HepG2 (cell line): ENCODE results near the gene LUC7L. TPM values are rescaled to one million over a fixed set of nuclear protein-coding genes. Genes with fewer than 3 reads are reported as not detected.

ENCODE experiments used
- ATAC-seq: fragments of 200-7000 bp; cut with Tn5 transposase; 3 replicates; pipeline ENCODE4 v1.9.1; 2020; ENCODE audit warnings: mild to moderate bottlenecking, moderate library complexity
- BruUV-seq: library from RNA; stranded (reverse); fragments of 400-500 nt; replicated peaks from 2 replicates; lab custom pipeline; 2021; lab: Mats Ljungman, UMichigan
- CTCF ChIA-PET: fragments of 300-600 bp; formaldehyde crosslinking; extraction: SDS; loops from one replicate; lab custom pipeline; 2021; ENCODE audit warnings: low total read pairs, inconsistent platforms, low intra/inter-chr PET ratio; lab: Yijun Ruan, JAX
- POLR2A ChIA-PET: fragments of 350-600 bp; sonication (Branson Sonifier 250); formaldehyde crosslinking; loops from one replicate; lab custom pipeline; 2020; ENCODE audit warnings: antibody characterized with exemption, inconsistent platforms; lab: Yijun Ruan, JAX
- DNase-seq: peaks from one replicate; pipeline ENCODE4 v3.0.0-alpha.2; 2015; ENCODE audit warnings: low spot score
- FAIRE-seq: peaks from 3 replicates; lab custom pipeline; 2011; peaks lifted over from hg19 to GRCh38; lab: Jason Lieb, UNC
- H2AFZ ChIP-seq: one replicate; pipeline ENCODE4 v1.6.1; 2011; ENCODE audit warnings: low read length, inconsistent platforms
- H3K27ac ChIP-seq: fragments of 300-600 bp; 3 replicates; pipeline ENCODE4 v1.8.0; 2011; ENCODE audit warnings: mixed run types, mild to moderate bottlenecking, mixed read lengths, low read length, inconsistent platforms; ENCODE audit not compliant: insufficient read depth; ENCODE audit errors: extremely low read length
- H3K27me3 ChIP-seq, 2 experiments: fragments of 200-600 bp in 1 of 2; 2 replicates in 1 of 2; 3 replicates in 1 of 2; pipeline versions ENCODE4 v1.6.0 to v1.8.0; 2011; ENCODE audit warnings: low read length in 2 of 2, mild to moderate bottlenecking in 2 of 2, moderate library complexity in 2 of 2, inconsistent platforms in 1 of 2; ENCODE audit not compliant: insufficient read depth in 2 of 2, control insufficient read depth in 1 of 2
- H3K36me3 ChIP-seq, 2 experiments: fragments of 200-600 bp in 1 of 2; replicated peaks in 1 of 2; 2 replicates in 1 of 2; 3 replicates in 1 of 2; pipeline versions ENCODE4 v1.5.1 to v1.8.0; 2011; ENCODE audit warnings: low read length in 2 of 2, inconsistent platforms in 1 of 2; ENCODE audit not compliant: insufficient read depth in 2 of 2, control insufficient read depth in 1 of 2
- H3K4me1 ChIP-seq: 2 replicates; pipeline ENCODE4 v1.5.1; 2012; ENCODE audit warnings: low read length, inconsistent platforms; ENCODE audit not compliant: insufficient read depth
- H3K4me2 ChIP-seq: 2 replicates; pipeline ENCODE4 v1.6.0; 2011; ENCODE audit warnings: low read depth, low read length, inconsistent platforms
- H3K4me3 ChIP-seq, 3 experiments: fragments of 200-600 bp in 1 of 3; sonication (generic), shearing (Covaris generic) in 1 of 3; replicated peaks in 1 of 3; 2 replicates each; pipeline ENCODE4 v1.5.1; 2011 to 2016; ENCODE audit warnings: low read length in 3 of 3, inconsistent platforms in 2 of 3, low read depth in 2 of 3, mild to moderate bottlenecking in 2 of 3, control low read depth in 1 of 3, mixed read lengths in 1 of 3; ENCODE audit not compliant: insufficient read depth in 1 of 3
- H3K79me2 ChIP-seq: one replicate; pipeline ENCODE4 v1.6.1; 2011; ENCODE audit warnings: low read length, inconsistent platforms; ENCODE audit not compliant: insufficient read depth
- H3K9ac ChIP-seq: 2 replicates; pipeline ENCODE4 v1.6.0; 2011; ENCODE audit warnings: mild to moderate bottlenecking, low read depth, low read length, inconsistent platforms; ENCODE audit not compliant: insufficient read depth
- H3K9me3 ChIP-seq: 2 replicates; pipeline ENCODE4 v1.5.1; 2012; ENCODE audit warnings: mild to moderate bottlenecking, low read length
- H4K20me1 ChIP-seq: 2 replicates; pipeline ENCODE4 v1.6.0; 2011; ENCODE audit warnings: inconsistent platforms, mild to moderate bottlenecking, low read length, moderate library complexity; ENCODE audit not compliant: insufficient read depth
- CBX1 ChIP-seq: IDR thresholded peaks from one replicate; pipeline ENCODE4 v1.6.1; 2016; ENCODE audit warnings: antibody characterized with exemption, low read depth
- EZH2 ChIP-seq: conservative IDR thresholded peaks from 2 replicates; pipeline ENCODE4 v1.6.1; 2012; ENCODE audit warnings: mild to moderate bottlenecking, low read depth, low read length, moderate library complexity
- FOSL2 ChIP-seq: sonication (generic); formaldehyde crosslinking; IDR thresholded peaks from 2 replicates; pipeline ENCODE4 v1.4.0; 2020; ENCODE audit warnings: missing genetic modification reagents
- GTF3A ChIP-seq: sonication (generic); formaldehyde crosslinking; conservative IDR thresholded peaks from 2 replicates; pipeline ENCODE4 v1.4.0; 2020; ENCODE audit warnings: mild to moderate bottlenecking, missing genetic modification reagents
- HDAC1 ChIP-seq: sonication (generic); formaldehyde crosslinking; IDR thresholded peaks from 2 replicates; pipeline ENCODE4 v1.5.1; 2020; ENCODE audit warnings: mild to moderate bottlenecking, missing genetic modification reagents
- KDM1A ChIP-seq: IDR thresholded peaks from 2 replicates; pipeline ENCODE4 v1.6.1; 2016; ENCODE audit warnings: missing compliant biosample characterization
- KLF15 ChIP-seq: sonication (generic); formaldehyde crosslinking; IDR thresholded peaks from 2 replicates; pipeline ENCODE4 v1.8.1; 2023; ENCODE audit warnings: borderline replicate concordance, mild to moderate bottlenecking, inconsistent platforms, missing genetic modification reagents, mixed read lengths
- MYC ChIP-seq: sonication (generic); formaldehyde crosslinking; IDR thresholded peaks from 2 replicates; pipeline ENCODE4 v1.9.0; 2021; ENCODE audit warnings: missing genetic modification reagents, borderline replicate concordance
- RAD21 ChIP-seq: fragments of 450-650 bp; formaldehyde crosslinking; IDR thresholded peaks from 2 replicates; pipeline ENCODE4 v1.5.0; 2020; ENCODE audit warnings: mild to moderate bottlenecking
- SAP130 ChIP-seq: IDR thresholded peaks from 2 replicates; pipeline ENCODE4 v1.6.1; 2016; ENCODE audit warnings: low read depth
- SMC3 ChIP-seq: IDR thresholded peaks from 2 replicates; pipeline ENCODE4 v1.6.1; 2011; ENCODE audit warnings: low read length, improper control_type of control experiment
- SNAPC2 ChIP-seq: sonication (generic); formaldehyde crosslinking; IDR thresholded peaks from 2 replicates; pipeline ENCODE4 v1.8.1; 2022; ENCODE audit warnings: mild to moderate bottlenecking, missing genetic modification reagents
- SOX5 ChIP-seq: IDR thresholded peaks from 2 replicates; pipeline ENCODE4 v1.6.1; 2016; ENCODE audit warnings: borderline replicate concordance
- SP5 ChIP-seq: IDR thresholded peaks from 2 replicates; pipeline ENCODE4 v1.6.1; 2016; ENCODE audit warnings: low read depth, borderline replicate concordance
- ZC3H13 ChIP-seq: sonication (generic); formaldehyde crosslinking; IDR thresholded peaks from 2 replicates; pipeline ENCODE4 v1.8.1; 2023; ENCODE audit warnings: mild to moderate bottlenecking, missing genetic modification reagents, moderate library complexity
- ZFX ChIP-seq: sonication (generic); formaldehyde crosslinking; IDR thresholded peaks from 2 replicates; pipeline ENCODE4 v1.4.0; 2020; ENCODE audit warnings: mild to moderate bottlenecking, low read depth, missing genetic modification reagents, moderate library complexity
- ZNF251 ChIP-seq: sonication (generic); formaldehyde crosslinking; IDR thresholded peaks from 2 replicates; pipeline ENCODE4 v1.9.0; 2021; ENCODE audit warnings: mild to moderate bottlenecking, missing genetic modification reagents
- ZNF274 ChIP-seq: sonication (generic); formaldehyde crosslinking; IDR thresholded peaks from 2 replicates; pipeline ENCODE4 v1.5.1; 2020; ENCODE audit warnings: mild to moderate bottlenecking, missing genetic modification reagents
- ZNF292 ChIP-seq: sonication (generic); formaldehyde crosslinking; IDR thresholded peaks from 2 replicates; pipeline ENCODE4 v1.8.1; 2022; ENCODE audit warnings: mild to moderate bottlenecking, low read depth, missing genetic modification reagents, borderline replicate concordance
- ZNF343 ChIP-seq: sonication (generic); formaldehyde crosslinking; IDR thresholded peaks from 2 replicates; pipeline ENCODE4 v1.4.0; 2020; ENCODE audit warnings: mild to moderate bottlenecking, missing genetic modification reagents
- ZNF614 ChIP-seq: IDR thresholded peaks from 2 replicates; pipeline ENCODE4 v1.6.1; 2018; ENCODE audit warnings: missing biosample characterization, missing genetic modification reagents, inconsistent platforms, borderline replicate concordance
- ZNF644 ChIP-seq: IDR thresholded peaks from 2 replicates; pipeline ENCODE4 v1.6.1; 2016; ENCODE audit warnings: low read depth
- WGBS: methylation state at CpG from one replicate; pipeline ENCODE4 v1.1.6; 2017; ENCODE audit warnings: low lambda C conversion rate; 5-methylcytosine and 5-hydroxymethylcytosine counted together
- in situ Hi-C: cut with HindIII; loops from 2 replicates; pipeline ENCODE4 v1.10.0; 2017; ENCODE audit warnings: low pct_unique_long_range_greater_than_20kb; ENCODE audit not compliant: extremely low pct_ligation_motif_present
- intact Hi-C: fragments of 100-400 bp; cut with micrococcal nuclease; formaldehyde crosslinking; loops from one replicate; pipeline ENCODE4 v1.10.0; 2022; ENCODE audit not compliant: unreplicated experiment
- polyA plus RNA-seq, 8 experiments: library from polyadenylated mRNA; depleted of rRNA in 3 of 8; stranded (reverse) in 7 of 8; unstranded in 1 of 8; fragments of >200 nt; fragmentation: Illumina TruSeq in 4 of 8; extraction: Trizol in 4 of 8; gene quantifications; 2 replicates each; pipeline versions ENCODE4 v1.2.1 to v1.2.3, GENCODE V29; 2011 to 2016; ENCODE audit warnings: low read depth in 4 of 8, missing spikeins in 1 of 8, mixed read lengths in 1 of 8; ENCODE audit not compliant: insufficient read depth in 1 of 8
- total RNA-seq, 5 experiments: library from RNA; depleted of rRNA; stranded (reverse); fragments of >200 nt; fragmentation: Illumina TruSeq; extraction: Trizol; gene quantifications; 2 replicates each; pipeline ENCODE4 v1.2.3, GENCODE V29; 2016; ENCODE audit warnings: low read depth in 1 of 5
- TF ChIP-seq, protein P1 (sequence below): sonication (generic); formaldehyde crosslinking; IDR thresholded peaks from 2 replicates; pipeline ENCODE4 v1.5.1; 2020; ENCODE audit warnings: mild to moderate bottlenecking, missing genetic modification reagents, moderate library complexity

The LUC7L gene
- total and polyA plus RNA-seq, 2 of the 13 experiments (the other 11 are each of a cell fraction or from before 2014, with no cell fraction given): 48.7 to 56.9 TPM

DNA sequence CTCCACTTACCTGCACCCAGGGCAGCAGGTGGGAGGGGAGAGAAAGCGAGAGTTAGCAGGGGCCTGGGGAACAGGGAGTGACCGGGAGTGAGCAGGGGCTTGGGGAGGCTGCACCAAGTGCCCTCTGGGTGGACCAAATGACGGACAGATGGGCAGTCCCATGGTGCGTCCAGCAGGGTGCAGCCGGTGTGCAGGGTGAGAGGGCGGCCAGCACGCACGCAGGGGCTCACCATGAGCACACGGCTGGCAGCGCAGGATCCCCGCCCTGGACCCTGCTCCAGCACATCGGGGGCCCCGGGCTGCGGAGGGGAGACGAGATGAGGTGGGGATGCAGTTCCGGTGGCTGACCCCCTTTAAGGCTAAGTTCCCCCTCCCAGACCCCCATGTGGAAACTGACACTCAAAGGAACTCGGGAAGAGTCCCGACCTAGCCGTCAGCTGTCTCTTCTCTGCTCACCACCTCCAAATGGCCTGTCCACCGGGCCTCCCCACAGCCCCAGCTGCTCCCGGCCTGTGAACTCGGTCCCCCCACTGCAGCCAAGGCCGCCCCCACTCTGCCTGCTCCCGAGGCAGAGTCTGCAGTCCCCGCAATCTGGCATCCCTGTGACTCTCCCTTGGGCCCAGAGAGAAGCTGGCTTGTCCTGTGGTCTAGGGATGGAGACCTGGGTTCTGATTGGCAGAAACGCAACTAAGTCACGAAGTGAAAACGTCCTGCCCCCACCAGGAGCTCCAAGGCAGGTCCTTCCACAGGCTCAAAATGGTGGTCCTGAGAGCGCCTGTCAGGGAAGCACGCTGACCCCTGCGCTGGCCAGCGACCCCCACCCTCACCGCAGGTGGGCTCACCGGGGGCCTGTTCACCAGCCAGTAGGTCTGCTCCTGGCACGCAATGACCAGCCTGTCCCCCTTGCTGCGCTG is 43.6 kb upstream of the LUC7L start:
- H2AFZ ChIP-seq: no peak overlapping the region
- no TSS peak for BruUV-seq
- no peaks in the 10 kb centered on the region for H3K79me2 ChIP-seq
- peaks cover 49% of the 10 kb centered on the region for H3K4me1 ChIP-seq
- no peaks in the 10 kb centered on the region for H3K36me3 ChIP-seq
- H3K4me2 ChIP-seq: peak overlapping the region; percentile 53
- DNase-seq (peak; percentile 30), ATAC-seq (peak; percentile 80), FAIRE-seq (no peak)
- H3K9me3 ChIP-seq: no peaks in the 10 kb centered on the region
- no peak overlapping the region for H3K9ac ChIP-seq
- H3K27ac ChIP-seq: no peak overlapping the region
- ChIA-PET CTCF (interaction anchor here (1.9 kb wide), 1 partner anchor 89 kb away, joined by 8 read pairs; no protein-coding TSS in a partner anchor), POLR2A (no interaction called here)
- no peaks in the 10 kb centered on the region for H4K20me1 ChIP-seq
- intact Hi-C loops (loop anchor here (1.0 kb wide), 1 partner anchor 89 kb away; no protein-coding TSS in a partner anchor), in situ Hi-C loops (loop anchor here (5.0 kb wide), 1 partner anchor 89 kb away; no protein-coding TSS in a partner anchor)
- WGBS: 23% methylated on average over 9 of the region's 36 CpGs
- H3K4me3 ChIP-seq: peak overlapping the region in 1 of 3 experiments; percentile 42; a peak in 1 of 6 replicates
- peaks cover 23 to 77% of the 10 kb centered on the region in 2 experiments; a peak in 4 of 5 replicates for H3K27me3 ChIP-seq
- 0 out of 2 replicates have a peak, but pooled peaks have one; percentile 23 for TF ChIP-seq SP5 (CRISPR knock-in tag)
- TF ChIP-seq MYC (CRISPR knock-in tag): peak; percentile 34; the same call in 1 of the 2 replicates
- no peak for TF ChIP-seq SOX5
- TF ChIP-seq ZNF343: no peak
- TF ChIP-seq ZNF614 (CRISPR knock-in tag): peak; percentile 20; the same call in 1 of the 2 replicates
- no peak for TF ChIP-seq FOSL2 (CRISPR knock-in tag)
- TF ChIP-seq ZFX: peak; percentile 27; the same call in 1 of the 2 replicates
- no peak for TF ChIP-seq KLF15 (CRISPR knock-in tag)
- TF ChIP-seq ZNF274 (CRISPR knock-in tag): no peak; the same call in 1 of the 2 replicates
- TF ChIP-seq SMC3: peak; percentile 14; the same call in 1 of the 2 replicates
- peak; percentile 35; the same call in 1 of the 2 replicates for TF ChIP-seq HDAC1 (CRISPR knock-in tag)
- peak; percentile 81 for TF ChIP-seq EZH2
- TF ChIP-seq GTF3A: no peak
- TF ChIP-seq SAP130 (CRISPR knock-in tag): peak; percentile 59
- peak; percentile 82 for TF ChIP-seq RAD21
- TF ChIP-seq, protein P1, sequence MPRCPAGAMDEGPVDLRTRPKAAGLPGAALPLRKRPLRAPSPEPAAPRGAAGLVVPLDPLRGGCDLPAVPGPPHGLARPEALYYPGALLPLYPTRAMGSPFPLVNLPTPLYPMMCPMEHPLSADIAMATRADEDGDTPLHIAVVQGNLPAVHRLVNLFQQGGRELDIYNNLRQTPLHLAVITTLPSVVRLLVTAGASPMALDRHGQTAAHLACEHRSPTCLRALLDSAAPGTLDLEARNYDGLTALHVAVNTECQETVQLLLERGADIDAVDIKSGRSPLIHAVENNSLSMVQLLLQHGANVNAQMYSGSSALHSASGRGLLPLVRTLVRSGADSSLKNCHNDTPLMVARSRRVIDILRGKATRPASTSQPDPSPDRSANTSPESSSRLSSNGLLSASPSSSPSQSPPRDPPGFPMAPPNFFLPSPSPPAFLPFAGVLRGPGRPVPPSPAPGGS (CRISPR knock-in tag): 0 out of 2 replicates have a peak, but pooled peaks have one; percentile 32
- no peak for TF ChIP-seq ZC3H13 (CRISPR knock-in tag)
- no peak for TF ChIP-seq ZNF251
- TF ChIP-seq ZNF644 (CRISPR knock-in tag): no peak
- no peak for TF ChIP-seq KDM1A
- no peak for TF ChIP-seq CBX1
- TF ChIP-seq SNAPC2 (CRISPR knock-in tag): no peak
- TF ChIP-seq ZNF292: 0 out of 2 replicates have a peak, but pooled peaks have one; percentile 17
